GM19467 (cell line): ENCODE data around the gene TRAF7.

ENCODE experiments used
- ATAC-seq: cut with Tn5 transposase; IDR thresholded peaks from one replicate; pipeline ENCODE4 v1.9.1; 2021; ENCODE audit warnings: mild to moderate bottlenecking, moderate library complexity; ENCODE audit not compliant: unreplicated experiment

The TRAF7 gene

GRCh38 chr16:2212362-2213324, 57.1 kb downstream of the TRAF7 start:
- ATAC-seq = no peak

DNA sequence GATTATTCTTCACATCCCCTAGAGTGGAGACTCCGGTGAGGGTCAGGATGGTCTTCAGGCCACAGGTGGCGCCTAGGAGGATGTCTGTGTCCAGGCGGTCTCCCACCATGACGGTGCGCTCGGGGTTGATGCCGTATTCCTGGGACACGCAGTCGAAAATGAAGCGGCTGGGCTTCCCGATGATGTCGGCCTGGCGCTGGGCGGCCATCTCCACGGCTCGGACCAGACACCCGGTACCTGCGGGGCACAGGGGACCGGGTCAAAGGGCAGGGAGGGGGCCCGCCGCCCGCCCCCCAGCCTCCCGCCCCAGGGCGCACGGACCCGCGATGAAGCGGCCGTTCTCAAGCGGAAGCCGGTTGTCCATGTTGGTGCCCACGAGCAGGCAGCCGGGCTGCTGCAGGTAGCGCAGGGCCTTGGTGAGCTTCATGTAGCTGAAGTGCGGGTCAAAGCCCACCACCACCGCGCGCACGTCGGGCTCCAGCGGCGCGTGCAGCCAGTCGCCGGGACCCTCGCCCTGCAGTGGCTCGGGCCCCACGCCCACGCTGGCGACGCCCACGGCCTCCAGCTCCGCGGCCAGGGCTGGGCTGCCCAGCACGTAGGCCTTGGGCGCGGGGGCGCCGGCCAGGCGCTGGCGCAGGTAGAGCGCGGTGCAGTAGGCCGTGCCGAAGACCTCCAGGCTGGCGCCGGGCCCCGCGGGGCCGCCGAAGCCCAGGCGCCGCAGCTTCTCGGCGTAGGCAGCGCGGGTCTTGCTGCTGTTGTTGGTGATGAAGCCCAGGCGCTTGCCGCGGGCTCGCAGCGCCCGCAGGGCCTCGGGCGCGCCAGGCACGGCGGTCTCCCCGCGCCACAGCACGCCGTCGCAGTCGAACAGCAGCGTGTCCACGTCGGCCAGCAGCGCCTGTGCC, 58.5 kb downstream of the TRAF7 start:
- ATAC-seq = no peak

DNA sequence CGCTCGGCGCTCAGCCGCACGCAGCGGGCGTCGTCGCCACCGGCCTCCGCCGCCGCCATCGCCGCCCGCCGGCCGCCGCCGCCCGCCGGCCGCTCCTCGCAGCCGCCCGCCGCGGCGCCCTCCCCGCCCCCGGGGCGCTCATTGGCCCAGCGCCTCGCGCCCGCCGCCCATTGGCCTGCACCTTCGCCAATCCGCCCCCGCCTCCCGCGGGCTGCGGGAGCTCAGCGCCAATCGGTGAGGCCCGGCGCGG, 59.1 kb downstream of the TRAF7 start, which contains the start of gene PGP:
PGP (minus strand) TSS at position 122 of the 250 bp plus-strand sequence; CDS start at position 59, 63 bp downstream.
- peak; percentile 83 for ATAC-seq

DNA sequence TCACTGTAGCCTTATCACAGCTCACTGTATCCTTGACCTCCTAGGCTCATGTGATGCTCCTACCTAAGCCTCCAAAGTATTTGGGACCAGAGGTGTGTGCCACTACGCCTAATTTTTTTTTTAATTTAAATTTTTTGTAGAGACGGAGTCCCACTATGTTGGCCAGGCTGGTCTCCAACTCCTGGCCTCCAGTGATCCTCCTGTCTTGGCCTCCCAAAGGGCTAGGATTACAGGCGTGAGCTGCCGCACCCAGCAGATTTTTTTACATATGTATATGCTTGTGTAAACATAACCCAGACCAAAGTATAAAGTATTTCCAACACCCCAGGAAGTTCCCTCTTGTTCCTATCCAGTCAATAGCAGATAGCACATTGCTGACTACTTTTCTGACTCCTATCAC, 60.7 kb downstream of the TRAF7 start:
- no peak for ATAC-seq

DNA sequence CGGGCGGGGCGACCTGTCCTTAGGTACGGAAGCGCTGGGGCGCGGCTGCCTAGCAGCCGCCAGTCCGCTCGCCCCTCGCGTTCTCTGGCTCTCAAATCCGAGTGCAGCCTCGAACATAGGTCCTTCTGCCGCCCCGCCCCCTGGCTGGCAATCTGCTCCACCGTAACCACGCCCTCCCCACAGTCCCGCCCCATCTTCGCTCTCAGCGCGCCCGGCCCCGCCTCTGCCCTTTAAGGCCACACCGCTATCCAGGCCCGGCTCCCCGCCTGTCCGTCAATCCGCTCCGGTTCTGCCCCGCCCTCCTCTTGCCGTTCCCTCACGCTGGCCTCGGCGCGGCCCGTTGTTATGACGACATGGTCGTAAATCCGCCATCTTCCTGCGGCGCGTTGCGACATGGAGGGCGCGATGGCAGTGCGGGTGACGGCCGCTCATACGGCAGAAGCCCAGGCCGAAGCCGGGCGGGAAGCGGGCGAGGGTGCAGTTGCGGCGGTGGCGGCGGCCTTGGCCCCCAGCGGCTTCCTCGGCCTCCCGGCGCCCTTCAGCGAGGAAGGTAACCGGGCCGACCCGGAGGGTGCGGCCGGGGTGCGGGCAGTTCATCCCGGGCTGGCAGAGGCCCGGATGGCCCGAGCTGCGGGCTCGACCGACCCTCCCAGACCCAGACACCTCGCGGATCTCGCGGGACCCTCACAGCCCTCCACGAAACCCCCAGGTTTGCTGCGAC, 67.8 kb downstream of the TRAF7 start, which contains the start of gene E4F1:
E4F1 (plus strand) TSS at position 371 of the 721 bp plus-strand sequence; CDS start at position 394, 23 bp downstream.
- peak; percentile 93 for ATAC-seq

GRCh38 chr16:2223942-2224486, 68.4 kb downstream of the TRAF7 start:
- peak; percentile 28 for ATAC-seq

GRCh38 chr16:2226245-2226793, 70.7 kb downstream of the TRAF7 start:
- ATAC-seq = no peak

DNA sequence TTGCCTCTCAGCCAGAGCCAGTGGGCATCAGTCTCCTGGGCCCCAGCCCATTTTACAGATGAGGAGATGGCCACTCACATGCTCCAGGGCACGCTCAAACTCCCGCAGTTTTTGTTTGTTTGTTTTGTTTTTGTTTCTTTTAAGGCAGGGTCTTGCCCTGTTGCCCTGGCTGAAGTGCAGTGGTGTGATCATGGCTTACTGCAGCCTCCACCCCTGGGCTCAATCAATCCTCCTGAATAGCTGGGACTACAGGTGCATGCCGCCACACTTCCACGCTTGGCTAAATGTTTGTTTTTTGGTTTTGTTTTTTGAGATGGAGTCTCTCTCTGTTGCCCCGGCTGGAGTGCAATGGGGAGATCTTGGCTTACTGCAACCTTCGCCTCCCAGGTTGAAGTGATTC, 71.3 kb downstream of the TRAF7 start:
- ATAC-seq = no peak
